Activated CD8-positive, alpha-beta memory T cell treated with anti-CD3 and anti-CD28 coated beads, Interleukin-2, amount 50 U/mL, for 48 hours (primary cell): ENCODE data around the gene CDH13.

ENCODE experiments used
- DNase-seq: peaks from one replicate; pipeline ENCODE4 v3.0.0-alpha.2; 2020

Gene CDH13

GRCh38 chr16:82793528-82794245, 166.9 kb downstream of the CDH13 start:
- no peak for DNase-seq

- no peak for DNase-seq
Measured at GRCh38 chr16:82796047-82796446, 169.3 kb downstream of the CDH13 start.

- DNase-seq: no peak
Measured at GRCh38 chr16:82801361-82801760, 174.6 kb downstream of the CDH13 start.

- no peak for DNase-seq
Measured at GRCh38 chr16:82805866-82806265, 179.1 kb downstream of the CDH13 start.

GRCh38 chr16:82807311-82807710, 180.5 kb downstream of the CDH13 start:
- no peak for DNase-seq

GRCh38 chr16:82808036-82808435, 181.3 kb downstream of the CDH13 start:
- no peak for DNase-seq

- no peak for DNase-seq
Measured at GRCh38 chr16:82810077-82810476, 183.3 kb downstream of the CDH13 start.

- no peak for DNase-seq
Measured at GRCh38 chr16:82814059-82814458, 187.3 kb downstream of the CDH13 start.

GRCh38 chr16:82819286-82819685, 192.5 kb downstream of the CDH13 start:
- DNase-seq: no peak

- DNase-seq: no peak
Measured at GRCh38 chr16:82820855-82821254, 194.1 kb downstream of the CDH13 start.

GRCh38 chr16:82824408-82824807, 197.6 kb downstream of the CDH13 start:
- no peak for DNase-seq

GRCh38 chr16:82829301-82829700, 202.5 kb downstream of the CDH13 start:
- no peak for DNase-seq

- no peak for DNase-seq
Measured at GRCh38 chr16:82830944-82831343, 204.2 kb downstream of the CDH13 start.

GRCh38 chr16:82832821-82833220, 206.1 kb downstream of the CDH13 start:
- DNase-seq: no peak

- DNase-seq: no peak
Measured at GRCh38 chr16:82833378-82833993, 206.7 kb downstream of the CDH13 start.

GRCh38 chr16:82834151-82834815, 207.5 kb downstream of the CDH13 start:
- DNase-seq: no peak

- DNase-seq: no peak
Measured at GRCh38 chr16:82835487-82836155, 208.9 kb downstream of the CDH13 start.

GRCh38 chr16:82841108-82841507, 214.3 kb downstream of the CDH13 start:
- DNase-seq: no peak

- DNase-seq: no peak
Measured at GRCh38 chr16:82843606-82844271, 217.0 kb downstream of the CDH13 start.

GRCh38 chr16:82845116-82845515, 218.3 kb downstream of the CDH13 start:
- DNase-seq: no peak

GRCh38 chr16:82846806-82847205, 220.0 kb downstream of the CDH13 start:
- no peak for DNase-seq

- DNase-seq: no peak
Measured at GRCh38 chr16:82848013-82848412, 221.2 kb downstream of the CDH13 start.

- no peak for DNase-seq
Measured at GRCh38 chr16:82852388-82853008, 225.7 kb downstream of the CDH13 start.
